ENCODE measurements around the gene SC5D.

Gene SC5D, protein sequence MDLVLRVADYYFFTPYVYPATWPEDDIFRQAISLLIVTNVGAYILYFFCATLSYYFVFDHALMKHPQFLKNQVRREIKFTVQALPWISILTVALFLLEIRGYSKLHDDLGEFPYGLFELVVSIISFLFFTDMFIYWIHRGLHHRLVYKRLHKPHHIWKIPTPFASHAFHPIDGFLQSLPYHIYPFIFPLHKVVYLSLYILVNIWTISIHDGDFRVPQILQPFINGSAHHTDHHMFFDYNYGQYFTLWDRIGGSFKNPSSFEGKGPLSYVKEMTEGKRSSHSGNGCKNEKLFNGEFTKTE
- total RNA-seq, result 27.8 to 38.9 (median 32.1) reads per million in 4 experiments

- peak; percentile 95 for DNase-seq
Measured at GRCh38 chr11:121292495-121293287, at the start of gene SC5D. Gene SC5D, plus strand, starts transcription at chr11:121292771. Its CDS starts 10,605 bp downstream, at chr11:121303376.

DNA sequence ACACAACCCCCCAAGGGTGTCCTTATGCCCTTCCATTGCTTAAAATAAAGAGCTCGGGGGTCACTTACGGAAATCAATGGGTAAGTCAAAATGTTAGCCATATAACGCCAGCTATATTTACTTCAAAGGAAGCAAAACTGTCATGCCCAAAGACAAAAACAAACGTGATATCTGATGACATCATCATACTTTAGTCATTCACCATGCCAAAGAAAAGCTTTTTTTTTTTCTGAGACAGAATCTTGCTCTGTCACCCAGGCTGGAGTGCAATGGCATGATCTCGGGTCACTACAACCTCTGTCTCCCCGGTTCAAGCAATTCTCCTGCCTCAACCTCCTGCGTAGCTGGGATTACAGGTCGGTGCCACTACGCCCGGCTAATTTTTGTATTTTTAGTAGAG, 47.7 kb upstream of the SC5D start:
- DNase-seq, result no peak

- DNase-seq, result no peak
Measured at GRCh38 chr11:121246021-121246768, 46.4 kb upstream of the SC5D start.

DNA sequence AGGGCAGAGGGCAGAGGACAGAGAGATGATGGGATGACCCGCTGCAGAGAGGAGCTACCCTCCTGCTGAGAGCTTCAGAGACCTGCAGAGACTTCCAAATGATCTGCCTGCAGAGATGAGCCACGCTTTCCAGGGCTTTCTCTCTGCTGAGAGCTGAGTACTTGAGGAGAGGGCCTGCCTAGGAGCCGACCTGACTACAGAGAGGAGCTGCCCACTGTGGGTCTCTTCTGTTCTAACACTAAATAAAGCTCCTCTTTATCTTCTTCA, 45.9 kb upstream of the SC5D start:
- DNase-seq, result no peak

DNA sequence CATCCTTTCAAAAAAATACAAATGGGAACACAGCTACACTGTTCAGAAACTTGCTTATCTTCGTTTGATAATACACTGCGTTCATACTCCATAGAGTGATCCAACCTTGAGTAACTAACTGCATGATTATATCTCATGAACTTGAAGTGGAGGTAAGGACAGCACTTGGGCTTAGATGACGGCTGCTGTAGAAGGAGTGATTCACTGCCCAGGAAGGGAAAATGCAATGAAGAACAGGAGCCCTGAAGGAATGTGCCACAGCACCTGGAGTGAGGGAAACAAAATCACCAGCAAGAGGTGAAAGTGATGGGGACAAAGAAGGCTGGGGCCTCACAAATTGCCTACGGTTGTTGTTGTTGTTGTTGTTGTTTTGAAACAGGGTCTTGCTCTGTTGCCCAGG, 44.1 kb upstream of the SC5D start:
- no peak for DNase-seq

- DNase-seq, result no peak
Measured at GRCh38 chr11:121249039-121249663, 43.4 kb upstream of the SC5D start.

DNA sequence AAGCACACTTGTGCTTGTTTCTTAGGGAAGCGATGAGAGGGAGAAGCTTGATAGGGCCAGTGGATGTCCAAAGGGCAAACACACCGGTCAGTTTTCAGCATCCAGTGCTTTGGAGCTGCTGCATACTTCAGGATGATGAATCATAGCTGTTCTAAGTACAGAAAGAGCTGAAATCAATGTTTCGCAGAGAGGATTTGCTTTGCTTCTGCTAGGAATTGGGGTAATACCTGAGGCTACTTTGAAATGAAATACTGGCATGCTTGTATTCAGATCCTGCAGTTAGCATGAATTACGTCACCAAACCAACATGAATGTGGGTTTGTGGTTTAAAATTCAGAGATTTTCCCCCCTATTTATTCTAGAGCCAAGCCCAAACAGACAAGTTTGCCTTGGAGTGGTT, 41.7 kb upstream of the SC5D start:
- no peak for DNase-seq

- DNase-seq, result no peak
Measured at GRCh38 chr11:121253951-121254350, 38.6 kb upstream of the SC5D start.

GRCh38 chr11:121254756-121255155, 37.8 kb upstream of the SC5D start:
- no peak for DNase-seq

DNA sequence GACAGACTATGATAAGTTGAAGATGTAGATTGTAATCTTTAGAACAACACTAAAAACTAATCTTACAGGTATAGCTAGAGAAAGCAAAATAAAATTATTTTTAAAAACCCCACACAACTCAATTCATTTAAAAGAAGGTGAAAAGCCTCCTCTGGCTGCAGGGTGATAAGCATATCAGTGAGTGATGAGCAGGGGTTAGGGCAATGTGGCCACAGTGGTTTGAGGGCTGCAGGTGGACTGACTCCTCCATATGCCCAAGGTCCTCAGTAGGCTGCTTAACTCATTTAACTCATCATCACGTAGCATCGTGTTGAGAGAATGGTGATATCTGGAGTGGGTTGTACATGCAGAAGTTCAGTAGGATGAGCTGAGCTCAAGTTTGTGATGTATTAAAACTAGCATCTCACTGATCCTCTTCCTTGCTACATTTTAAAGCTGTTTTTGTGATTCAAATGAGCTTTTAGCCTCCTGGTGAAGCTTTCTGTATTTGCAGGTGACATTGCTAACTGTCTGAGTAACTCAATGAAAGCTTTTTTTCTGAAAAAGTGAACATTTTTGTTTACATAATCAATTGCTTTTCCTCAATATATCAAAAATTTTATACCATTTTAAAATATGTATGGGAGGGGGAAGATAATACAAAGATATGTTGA, 37.0 kb upstream of the SC5D start:
- no peak for DNase-seq

- DNase-seq, result no peak
Measured at GRCh38 chr11:121257289-121257688, 35.3 kb upstream of the SC5D start.

DNA sequence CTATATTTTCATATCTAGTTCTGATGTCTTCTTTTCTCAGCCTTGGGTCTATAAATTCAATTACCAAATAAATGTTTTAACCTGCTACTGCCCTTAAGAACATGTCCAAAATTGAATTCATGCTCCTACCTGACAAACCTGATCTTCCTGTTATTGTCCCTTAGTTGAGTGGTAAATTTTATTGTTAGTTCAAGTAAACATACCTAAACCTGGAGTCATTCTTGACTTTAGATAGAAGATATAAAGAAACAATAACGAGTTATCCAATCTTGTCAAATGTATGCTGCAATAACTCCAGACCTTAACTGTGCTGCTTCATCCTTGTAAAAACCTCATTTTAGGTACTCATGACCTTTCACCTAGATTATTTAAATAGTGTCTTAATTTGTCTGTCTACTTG, 34.6 kb upstream of the SC5D start:
- DNase-seq, result no peak

DNA sequence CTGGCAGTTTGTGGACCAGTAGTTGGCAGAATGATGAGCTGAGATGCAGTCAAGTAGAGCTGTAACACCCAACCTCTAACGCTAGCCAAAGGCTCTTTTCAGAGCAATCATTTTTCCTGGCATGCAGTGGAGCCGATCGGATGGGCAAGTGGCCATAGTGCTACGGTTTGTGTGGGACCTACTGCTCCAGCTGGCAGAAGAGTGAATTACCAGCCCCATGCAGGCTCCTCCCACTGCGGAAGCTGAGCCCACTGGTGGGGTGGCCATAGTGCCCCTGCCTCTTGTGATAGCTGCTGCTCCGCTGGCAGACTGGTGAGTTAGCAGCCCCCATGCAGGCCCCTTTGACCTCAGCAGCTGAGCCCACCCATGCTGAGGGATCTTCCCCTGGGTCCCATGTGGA, 27.0 kb upstream of the SC5D start:
- no peak for DNase-seq

GRCh38 chr11:121268581-121268980, 24.0 kb upstream of the SC5D start:
- no peak for DNase-seq

- DNase-seq, result no peak
Measured at GRCh38 chr11:121270001-121270678, 22.4 kb upstream of the SC5D start.

GRCh38 chr11:121274332-121274991, 18.1 kb upstream of the SC5D start:
- DNase-seq, result no peak

DNA sequence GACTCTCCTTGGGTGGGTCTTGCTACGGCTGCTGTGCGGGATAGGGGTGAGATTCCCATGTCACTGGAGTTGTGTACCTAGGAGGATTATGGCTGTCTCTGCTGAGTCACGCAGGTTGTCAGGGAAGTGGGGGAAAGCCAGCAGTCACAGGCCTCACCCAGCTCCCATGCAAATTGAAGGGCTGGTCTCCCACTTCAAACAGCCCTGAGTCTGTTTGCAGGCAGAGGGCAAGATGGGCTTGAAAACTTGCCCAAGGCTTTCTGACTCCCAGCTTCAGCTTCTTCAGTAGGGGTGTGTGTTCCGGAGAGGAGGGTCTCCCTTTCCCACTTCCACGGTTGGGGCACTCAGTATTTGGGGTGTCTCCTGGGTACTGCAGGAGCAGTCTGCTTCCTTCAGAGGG, 10.9 kb upstream of the SC5D start:
- DNase-seq, result no peak

- no peak for DNase-seq
Measured at GRCh38 chr11:121282386-121282785, 10.2 kb upstream of the SC5D start.

- DNase-seq, result no peak
Measured at GRCh38 chr11:121282886-121283502, 9.6 kb upstream of the SC5D start.

DNA sequence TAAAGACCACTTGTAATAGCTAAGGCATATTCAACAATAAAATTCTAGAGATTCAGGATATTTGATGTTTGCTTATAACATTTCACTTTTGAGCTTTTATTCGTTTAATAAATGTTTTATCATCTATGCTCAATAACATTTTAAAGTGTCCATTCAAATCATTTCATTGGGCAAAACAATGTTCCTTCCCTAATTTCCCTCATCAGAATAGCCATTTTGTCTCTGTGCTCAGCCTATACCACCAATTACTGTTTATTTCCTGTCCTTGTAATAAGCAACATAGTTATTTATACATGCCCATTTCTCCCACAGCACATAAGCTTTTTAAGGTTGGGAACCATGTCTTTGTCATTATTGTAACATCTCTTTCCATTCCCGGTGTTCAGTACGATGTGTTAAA, 1.3 kb upstream of the SC5D start:
- no peak for DNase-seq

DNA sequence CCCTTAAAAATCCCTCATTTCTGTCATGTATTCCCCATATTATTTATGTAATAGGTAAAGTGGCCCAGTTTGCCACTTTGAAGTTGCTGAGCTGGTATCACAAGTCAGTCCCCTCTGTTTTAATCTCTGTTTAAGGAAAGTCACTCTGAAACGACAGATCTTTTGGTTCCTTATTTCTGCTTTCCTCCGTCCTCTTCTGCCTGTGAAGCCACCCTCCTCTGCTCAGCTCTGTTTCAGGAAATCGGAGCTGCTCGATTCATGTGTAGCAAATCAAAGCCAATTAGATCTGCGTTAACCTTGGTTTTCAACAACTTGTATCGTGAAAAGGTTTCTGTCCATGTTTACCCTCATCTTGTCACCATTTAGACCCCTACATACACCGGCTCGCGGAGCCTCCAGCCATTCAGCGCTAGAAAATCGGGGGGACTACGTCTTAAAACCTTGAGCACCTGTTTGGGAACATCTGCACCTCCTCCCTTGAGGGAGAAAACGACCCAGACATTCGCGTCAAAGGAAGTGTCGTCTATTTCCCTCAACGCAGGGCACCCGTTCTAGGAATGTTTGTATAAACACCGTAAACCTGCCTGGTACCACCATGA, 576 bp upstream of the SC5D start:
- no peak for DNase-seq

Data from effector CD8-positive, alpha-beta T cell (primary cell).